Measurements from ENCODE around the gene RABAC1.

GRCh38 chr19:41999071-41999877 lies 40.2 kb upstream of the RABAC1 start:
- no peak for TF ChIP-seq BACH1 (IDR thresholded peaks at IDR 0.05; ENCODE audit: low read length)
- no peak for TF ChIP-seq SP1 (IDR thresholded peaks at IDR 0.05; ENCODE audit: low read depth, low read length)
- TF ChIP-seq FOSL1 (IDR thresholded peaks at IDR 0.05; ENCODE audit: insufficient read depth, low read depth, low read length) = no peak
- TF ChIP-seq ZNF274 (IDR thresholded peaks at IDR 0.05; ENCODE audit: borderline replicate concordance, extremely low read depth, low read length) = no peak
- TF ChIP-seq GABPA (IDR thresholded peaks at IDR 0.05; ENCODE audit: borderline replicate concordance, insufficient read depth, low read length) = no peak
- no peak for TF ChIP-seq POLR2A (IDR thresholded peaks at IDR 0.05; ENCODE audit: control extremely low read depth in 1 of 2, low read depth in 2 of 2, low read length in 2 of 2)
- peak; percentile 56 for TF ChIP-seq EZH2 (IDR thresholded peaks at IDR 0.05; ENCODE audit: low read depth, low read length, severe bottlenecking)
- TF ChIP-seq SIRT6 (IDR thresholded peaks at IDR 0.05; ENCODE audit: low read length) = no peak
- TF ChIP-seq CTCF (IDR thresholded peaks at IDR 0.05; ENCODE audit: control extremely low read depth in 1 of 3, insufficient read depth in 1 of 3, low read depth in 1 of 3, low read length in 3 of 3) = peak; percentile 30 to 34 (median 33); a peak in 3 of 4 replicates
- TF ChIP-seq RBBP5 (IDR thresholded peaks at IDR 0.05; ENCODE audit: borderline replicate concordance, low read depth, low read length) = peak; percentile 23; the same call in 1 of the 2 replicates

All from H1 (cell line).